GM12872 (cell line): ENCODE measurements around the gene ZC3H12A.

ENCODE experiments used
- TF ChIP-seq, protein P1 (sequence below): IDR thresholded peaks from 3 replicates; pipeline ENCODE4 v1.5.1; 2011; ENCODE audit warnings: low read depth, mild to moderate bottlenecking, low read length, moderate library complexity; ENCODE audit not compliant: insufficient read depth

Gene ZC3H12A

DNA sequence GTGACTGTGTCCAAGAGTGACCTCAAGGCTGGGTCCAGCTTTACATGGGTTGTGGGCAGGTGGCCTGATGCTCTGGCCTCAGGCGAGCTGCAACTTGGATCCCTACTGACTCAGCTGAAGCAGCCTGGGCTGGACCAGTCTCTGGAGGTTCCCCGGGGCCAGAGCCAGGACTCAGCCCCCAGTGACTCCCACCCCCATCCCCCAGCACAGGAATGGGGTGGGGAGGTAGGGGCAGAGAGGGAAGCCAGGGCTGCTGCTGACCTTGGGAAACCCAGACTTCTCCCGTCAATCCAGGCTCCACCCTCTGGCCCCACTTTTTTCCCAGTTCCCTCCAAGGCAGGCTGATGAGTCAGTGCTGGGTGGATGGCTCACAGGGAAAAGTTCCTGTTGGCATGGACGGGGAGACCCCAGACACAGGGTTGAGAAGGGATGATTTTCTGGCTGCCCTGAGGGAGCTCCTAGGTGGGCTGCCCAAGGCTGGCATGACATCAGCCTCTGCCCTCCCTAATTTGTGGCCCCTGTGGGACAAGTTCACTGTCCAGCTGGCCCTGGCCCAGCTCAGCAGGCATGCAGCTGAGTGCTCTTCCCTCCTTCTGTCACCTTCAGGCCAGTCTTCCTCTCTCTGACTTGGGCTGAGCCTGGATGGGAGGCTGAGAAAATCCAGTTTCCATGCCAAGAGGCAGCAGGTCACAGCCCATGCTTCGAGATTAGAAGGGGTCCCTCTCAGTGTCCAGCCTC lies 2.2 kb downstream of the ZC3H12A start:
- TF ChIP-seq, protein P1, sequence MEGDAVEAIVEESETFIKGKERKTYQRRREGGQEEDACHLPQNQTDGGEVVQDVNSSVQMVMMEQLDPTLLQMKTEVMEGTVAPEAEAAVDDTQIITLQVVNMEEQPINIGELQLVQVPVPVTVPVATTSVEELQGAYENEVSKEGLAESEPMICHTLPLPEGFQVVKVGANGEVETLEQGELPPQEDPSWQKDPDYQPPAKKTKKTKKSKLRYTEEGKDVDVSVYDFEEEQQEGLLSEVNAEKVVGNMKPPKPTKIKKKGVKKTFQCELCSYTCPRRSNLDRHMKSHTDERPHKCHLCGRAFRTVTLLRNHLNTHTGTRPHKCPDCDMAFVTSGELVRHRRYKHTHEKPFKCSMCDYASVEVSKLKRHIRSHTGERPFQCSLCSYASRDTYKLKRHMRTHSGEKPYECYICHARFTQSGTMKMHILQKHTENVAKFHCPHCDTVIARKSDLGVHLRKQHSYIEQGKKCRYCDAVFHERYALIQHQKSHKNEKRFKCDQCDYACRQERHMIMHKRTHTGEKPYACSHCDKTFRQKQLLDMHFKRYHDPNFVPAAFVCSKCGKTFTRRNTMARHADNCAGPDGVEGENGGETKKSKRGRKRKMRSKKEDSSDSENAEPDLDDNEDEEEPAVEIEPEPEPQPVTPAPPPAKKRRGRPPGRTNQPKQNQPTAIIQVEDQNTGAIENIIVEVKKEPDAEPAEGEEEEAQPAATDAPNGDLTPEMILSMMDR = no peak

DNA sequence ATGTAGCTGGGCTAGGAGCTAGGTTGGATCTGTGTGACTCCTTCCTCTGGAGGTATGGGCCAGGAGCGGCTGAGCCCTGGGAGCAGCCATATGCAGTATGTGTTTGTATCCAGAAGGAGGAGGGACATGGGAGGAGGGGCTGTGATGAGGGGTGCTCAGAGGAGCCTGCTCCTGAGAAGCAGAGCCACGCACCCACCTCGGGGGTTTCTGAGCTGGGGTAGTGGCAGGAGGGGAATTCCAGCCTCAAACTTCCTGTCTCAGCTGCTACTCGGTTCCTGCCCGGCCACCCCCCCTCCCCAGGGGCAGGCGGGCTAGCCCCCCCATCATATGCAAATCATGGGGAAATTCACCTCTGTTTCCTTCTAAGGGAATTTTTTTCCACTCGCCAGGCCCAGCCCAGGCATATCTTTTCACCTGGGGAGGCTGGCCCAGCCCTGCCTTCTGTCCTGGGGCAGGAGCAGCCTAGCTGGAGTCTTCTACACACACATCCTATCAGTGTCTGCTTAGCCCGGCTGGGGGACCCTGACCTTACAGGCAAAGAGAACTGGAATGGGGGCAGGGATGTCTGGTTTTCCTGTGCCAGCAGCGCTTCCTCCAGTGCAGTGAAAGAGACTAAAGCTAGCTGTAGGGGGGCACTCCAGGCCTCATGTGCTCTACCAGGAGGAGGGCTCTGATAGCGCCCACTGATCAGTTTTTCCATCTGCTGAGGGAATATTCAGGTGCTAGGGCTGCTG lies 3.0 kb downstream of the ZC3H12A start:
- TF ChIP-seq, protein P1 = no peak

DNA sequence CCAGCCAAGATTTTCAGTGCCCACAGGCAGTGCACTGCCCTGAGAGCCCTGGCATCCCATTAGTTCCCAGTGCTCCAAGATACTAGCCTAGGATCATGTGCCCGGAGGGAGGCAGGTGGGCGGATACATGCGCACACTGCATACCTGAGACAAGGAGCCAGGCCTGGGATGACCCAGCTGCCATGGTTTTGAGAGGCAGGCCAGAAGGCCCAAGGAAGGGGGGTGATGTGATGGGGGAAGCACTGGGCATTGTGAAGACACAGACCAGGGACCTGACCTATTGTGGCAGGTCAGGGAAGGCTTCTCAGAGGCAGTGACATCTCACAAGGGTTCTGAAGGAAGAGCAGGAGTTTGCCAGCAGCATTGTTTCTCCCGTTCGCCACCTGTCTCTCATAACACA lies 3.6 kb downstream of the ZC3H12A start:
- TF ChIP-seq, protein P1 = no peak

DNA sequence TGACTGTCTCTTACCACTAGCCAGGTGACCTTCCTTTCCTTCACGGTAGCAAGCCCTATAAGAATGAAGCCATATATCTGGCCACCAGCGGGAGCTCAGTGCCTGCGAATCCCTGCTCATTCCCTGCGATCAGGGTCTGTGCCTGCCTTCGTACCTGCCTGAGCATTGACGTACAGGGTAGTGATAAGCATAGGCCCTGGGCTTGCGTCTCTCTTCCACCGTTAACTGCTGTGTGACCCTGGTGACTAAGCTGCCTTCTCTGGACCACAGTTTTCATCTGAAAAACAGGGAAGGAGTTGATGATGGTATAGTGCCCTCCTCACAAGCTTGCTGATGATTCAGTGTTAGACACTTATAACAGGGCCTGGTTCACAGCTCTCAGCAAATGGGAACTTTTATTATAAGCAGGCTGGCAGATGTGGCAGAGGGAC lies 4.1 kb downstream of the ZC3H12A start:
- TF ChIP-seq, protein P1 = peak; percentile 23; the same call in 1 of the 3 replicates

DNA sequence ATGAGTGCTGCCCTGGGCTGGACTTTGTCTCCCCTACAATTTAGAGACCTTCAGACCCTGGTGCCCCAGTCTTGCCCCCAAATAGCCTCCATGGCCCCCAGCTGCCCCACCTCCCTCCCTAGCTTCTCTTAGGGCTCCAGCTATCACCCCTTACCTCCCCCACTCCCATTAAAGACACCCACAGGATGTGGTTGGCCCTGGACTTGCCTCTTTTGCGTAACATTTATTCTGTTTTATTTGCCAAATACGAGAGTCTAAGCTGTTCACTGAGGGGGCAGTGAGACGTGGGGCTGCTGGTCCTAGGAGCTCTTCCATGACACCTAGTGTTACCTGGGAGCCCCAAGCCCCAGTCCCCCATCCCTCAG lies 4.5 kb downstream of the ZC3H12A start:
- TF ChIP-seq, protein P1 = no peak

DNA sequence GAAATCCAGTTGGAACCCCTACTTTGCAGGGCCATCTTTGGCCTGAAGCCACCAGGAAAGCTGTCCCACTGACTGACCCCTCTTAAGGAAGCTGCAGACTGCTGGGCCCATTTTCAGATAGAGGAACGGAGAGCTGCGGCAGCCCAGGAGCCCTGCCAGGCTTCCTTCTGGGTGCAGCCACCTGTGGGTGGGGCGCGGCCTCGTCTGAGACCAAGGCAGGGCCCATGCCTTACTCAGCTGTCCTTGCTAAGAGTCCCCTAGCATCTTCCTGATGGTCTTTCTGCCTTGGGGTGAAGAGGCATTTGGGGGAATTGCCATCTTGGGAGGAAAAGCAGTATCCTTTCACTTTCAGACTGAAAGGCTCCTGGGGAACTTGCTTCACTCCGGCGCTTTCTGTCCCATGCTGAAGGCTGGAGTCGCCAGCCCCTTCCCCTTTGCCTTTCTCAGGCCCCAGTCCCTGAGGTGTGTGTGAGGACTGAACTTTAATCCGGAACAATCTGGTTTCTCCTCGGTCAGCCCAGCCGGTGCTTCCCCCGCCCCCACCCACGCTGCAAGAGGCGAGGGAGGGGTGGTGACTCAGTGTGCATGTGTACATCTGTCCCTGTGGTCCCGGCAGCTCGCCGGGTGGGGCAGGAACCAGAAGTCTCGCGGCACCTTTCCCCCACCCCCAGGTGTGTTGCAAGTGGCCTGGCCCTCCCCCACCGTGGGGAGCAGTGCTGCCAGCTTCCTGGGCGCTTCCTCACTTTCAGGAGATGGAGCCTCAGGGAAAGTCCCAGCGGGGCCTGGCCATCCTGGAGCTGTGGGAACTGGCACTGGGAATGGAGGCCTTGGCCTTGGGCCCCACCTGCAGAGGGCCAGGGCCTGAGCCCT lies 5.1 kb downstream of the ZC3H12A start:
- TF ChIP-seq, protein P1 = no peak

DNA sequence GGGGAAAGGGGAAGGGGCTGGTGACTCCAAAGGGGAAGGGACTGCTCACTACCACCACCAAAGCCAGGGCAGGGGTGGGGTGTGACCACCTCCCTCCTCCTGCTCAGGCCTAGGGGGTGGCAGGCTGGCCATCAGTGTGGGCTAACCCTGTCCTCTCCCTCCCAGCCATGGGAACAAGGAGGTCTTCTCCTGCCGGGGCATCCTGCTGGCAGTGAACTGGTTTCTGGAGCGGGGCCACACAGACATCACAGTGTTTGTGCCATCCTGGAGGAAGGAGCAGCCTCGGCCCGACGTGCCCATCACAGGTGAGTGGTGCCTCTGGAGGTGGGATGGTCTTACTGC lies 5.7 kb downstream of the ZC3H12A start:
- TF ChIP-seq, protein P1 = no peak
